HepG2 (cell line): ENCODE measurements around the gene LHPP. TPM values are rescaled to one million over a fixed set of nuclear protein-coding genes. Genes with fewer than 3 reads are reported as not detected.

Experiments used
- ATF5 ChIP-seq: sonication (generic); formaldehyde crosslinking; IDR thresholded peaks from 2 replicates; pipeline ENCODE4 v1.4.0; 2020; ENCODE audit warnings: mild to moderate bottlenecking, low read depth, missing genetic modification reagents
- HOXA7 ChIP-seq: sonication (generic); formaldehyde crosslinking; IDR thresholded peaks from 2 replicates; pipeline ENCODE4 v1.8.1; 2022; ENCODE audit warnings: mild to moderate bottlenecking, missing genetic modification reagents, moderate library complexity
- KIAA2018 ChIP-seq: sonication (generic); formaldehyde crosslinking; IDR thresholded peaks from 2 replicates; pipeline ENCODE4 v1.5.0; 2020; ENCODE audit warnings: mild to moderate bottlenecking, missing genetic modification reagents, borderline replicate concordance
- MEF2D ChIP-seq: sonication (generic); formaldehyde crosslinking; IDR thresholded peaks from 2 replicates; pipeline ENCODE4 v1.5.1; 2020; ENCODE audit warnings: mild to moderate bottlenecking, missing genetic modification reagents
- MXD3 ChIP-seq: IDR thresholded peaks from 2 replicates; pipeline ENCODE4 v1.6.1; 2016; ENCODE audit warnings: mild to moderate bottlenecking, missing biosample characterization, missing genetic modification reagents
- POLR2A ChIP-seq, 2 experiments: IDR thresholded peaks; 2 replicates each; pipeline ENCODE4 v1.6.1; 2011; ENCODE audit warnings: low read depth in 2 of 2, low read length in 2 of 2, mild to moderate bottlenecking in 1 of 2, moderate library complexity in 1 of 2; ENCODE audit not compliant: insufficient read depth in 1 of 2
- RCOR2 ChIP-seq: IDR thresholded peaks from 2 replicates; pipeline ENCODE4 v1.6.1; 2016; ENCODE audit warnings: missing biosample characterization, missing genetic modification reagents
- SYNCRIP ChIP-seq: fragments of 200-400 bp; formaldehyde crosslinking; IDR thresholded peaks from 2 replicates; pipeline ENCODE4 v1.6.1; 2018; ENCODE audit warnings: mild to moderate bottlenecking, low read depth, low read length; ENCODE audit not compliant: insufficient read depth
- ZC3H4 ChIP-seq: sonication (generic); formaldehyde crosslinking; IDR thresholded peaks from 2 replicates; pipeline ENCODE4 v1.4.0; 2020; ENCODE audit warnings: missing genetic modification reagents, borderline replicate concordance
- ZNF383 ChIP-seq: sonication (generic); formaldehyde crosslinking; IDR thresholded peaks from 2 replicates; pipeline ENCODE4 v1.4.0; 2020; ENCODE audit warnings: missing genetic modification reagents, mild to moderate bottlenecking, borderline replicate concordance
- ZNF772 ChIP-seq: sonication (generic); formaldehyde crosslinking; IDR thresholded peaks from 2 replicates; pipeline ENCODE4 v1.5.0; 2020; ENCODE audit warnings: mild to moderate bottlenecking, missing genetic modification reagents
- ZNF790 ChIP-seq: sonication (generic); formaldehyde crosslinking; IDR thresholded peaks from 2 replicates; pipeline ENCODE4 v1.8.0; 2022; ENCODE audit warnings: missing genetic modification reagents, mild to moderate bottlenecking, borderline replicate concordance
- polyA plus RNA-seq, 8 experiments: library from polyadenylated mRNA; depleted of rRNA in 3 of 8; stranded (reverse) in 7 of 8; unstranded in 1 of 8; fragments of >200 nt; fragmentation: Illumina TruSeq in 4 of 8; extraction: Trizol in 4 of 8; gene quantifications; 2 replicates each; pipeline versions ENCODE4 v1.2.1 to v1.2.3, GENCODE V29; 2011 to 2016; ENCODE audit warnings: low read depth in 4 of 8, missing spikeins in 1 of 8, mixed read lengths in 1 of 8; ENCODE audit not compliant: insufficient read depth in 1 of 8
- total RNA-seq, 5 experiments: library from RNA; depleted of rRNA; stranded (reverse); fragments of >200 nt; fragmentation: Illumina TruSeq; extraction: Trizol; gene quantifications; 2 replicates each; pipeline ENCODE4 v1.2.3, GENCODE V29; 2016; ENCODE audit warnings: low read depth in 1 of 5
- TF ChIP-seq, protein P1 (sequence below): sonication (generic); formaldehyde crosslinking; IDR thresholded peaks from 2 replicates; pipeline ENCODE4 v1.5.0; 2020; ENCODE audit warnings: missing genetic modification reagents, mild to moderate bottlenecking, borderline replicate concordance

LHPP gene
- total and polyA plus RNA-seq, 2 of the 13 experiments (the other 11 are each of a cell fraction or from before 2014, with no cell fraction given): 5.2 to 13.1 TPM

DNA sequence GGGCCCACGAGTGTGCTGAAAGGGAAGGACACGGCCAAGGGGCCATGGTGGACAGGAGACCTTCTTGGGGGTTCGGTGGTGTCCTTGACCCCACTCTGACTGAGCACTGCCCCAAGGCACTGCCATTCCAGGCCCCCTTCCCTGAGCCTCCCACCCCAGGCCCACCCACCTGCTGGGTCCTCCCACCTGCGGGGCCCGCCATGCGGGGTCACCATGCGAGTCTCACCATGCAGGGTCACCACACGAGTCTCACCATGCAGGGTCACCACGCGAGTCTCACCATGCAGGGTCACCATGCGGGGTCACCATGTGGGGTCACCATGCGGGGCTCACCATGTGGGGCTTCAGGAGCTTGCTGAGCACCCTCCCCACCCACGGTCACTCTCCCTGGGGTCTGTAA, 76.3 kb downstream of the LHPP start (continued):
- TF ChIP-seq KIAA2018 (CRISPR knock-in tag): no peak
- no peak for TF ChIP-seq ZC3H4 (CRISPR knock-in tag)
- TF ChIP-seq ATF5 (CRISPR knock-in tag): no peak
- TF ChIP-seq ZNF772 (CRISPR knock-in tag): no peak
- TF ChIP-seq, protein P1, sequence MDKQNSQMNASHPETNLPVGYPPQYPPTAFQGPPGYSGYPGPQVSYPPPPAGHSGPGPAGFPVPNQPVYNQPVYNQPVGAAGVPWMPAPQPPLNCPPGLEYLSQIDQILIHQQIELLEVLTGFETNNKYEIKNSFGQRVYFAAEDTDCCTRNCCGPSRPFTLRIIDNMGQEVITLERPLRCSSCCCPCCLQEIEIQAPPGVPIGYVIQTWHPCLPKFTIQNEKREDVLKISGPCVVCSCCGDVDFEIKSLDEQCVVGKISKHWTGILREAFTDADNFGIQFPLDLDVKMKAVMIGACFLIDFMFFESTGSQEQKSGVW (CRISPR knock-in tag): no peak
- TF ChIP-seq RCOR2: no peak
- TF ChIP-seq SYNCRIP: no peak
- TF ChIP-seq ZNF383 (CRISPR knock-in tag): no peak
- TF ChIP-seq ZNF790 (CRISPR knock-in tag): no peak
- no peak for TF ChIP-seq POLR2A (IDR thresholded peaks at IDR 0.05; ENCODE audit: insufficient read depth in 1 of 2, low read depth in 2 of 2, low read length in 2 of 2)
- TF ChIP-seq MEF2D (CRISPR knock-in tag): no peak
- TF ChIP-seq MXD3: no peak
- no peak for TF ChIP-seq HOXA7 (CRISPR knock-in tag)
- TF ChIP-seq, all 625 proteins: peak for 0
